Activated CD4-positive, alpha-beta T cell treated with anti-CD3 and anti-CD28 coated beads, Interleukin-2, amount 50 U/mL, for 4 hours (primary cell): ENCODE data around the gene FAXDC2.
"Not testable (repeated sequence)": the region's sequence is repeated elsewhere in the genome, so short reads cannot be mapped to it uniquely, and the experiment has no call there.

Experiments used
- DNase-seq, 2 experiments: peaks; one replicate each; pipeline ENCODE4 v3.0.0-alpha.2; 2020

The FAXDC2 gene

GRCh38 chr5:154860765-154861164 lies 10.4 kb upstream of the FAXDC2 start:
- no peak for DNase-seq

GRCh38 chr5:154860123-154860522 lies 9.7 kb upstream of the FAXDC2 start:
- no peak for DNase-seq

GRCh38 chr5:154858972-154859871 lies 8.8 kb upstream of the FAXDC2 start:
- DNase-seq = no peak

- DNase-seq = peak; percentile 97
Observed at GRCh38 chr5:154858297-154858971, 8.0 kb upstream of the FAXDC2 start, which contains the start of gene CNOT8. CNOT8 (plus strand) TSS chr5:154858627; CDS start chr5:154863279, 4,652 bp downstream.

GRCh38 chr5:154857530-154858296 lies 7.3 kb upstream of the FAXDC2 start:
- DNase-seq = peak; percentile 81 to 83

GRCh38 chr5:154851351-154851750 lies 948 bp upstream of the FAXDC2 start:
- no peak for DNase-seq

- DNase-seq = no peak
Observed at GRCh38 chr5:154849791-154850201, 607 bp downstream of the FAXDC2 start.

- no peak for DNase-seq
Observed at GRCh38 chr5:154849264-154849785, 1.1 kb downstream of the FAXDC2 start.

- DNase-seq = no peak
Observed at GRCh38 chr5:154844809-154845208, 5.6 kb downstream of the FAXDC2 start.

- no peak for DNase-seq
Observed at GRCh38 chr5:154842689-154843530, 7.5 kb downstream of the FAXDC2 start.

- no peak for DNase-seq
Observed at GRCh38 chr5:154841273-154841661, 9.1 kb downstream of the FAXDC2 start.

GRCh38 chr5:154840435-154841272 lies 9.7 kb downstream of the FAXDC2 start:
- DNase-seq = no peak

GRCh38 chr5:154837009-154837901 lies 13.1 kb downstream of the FAXDC2 start:
- no peak for DNase-seq

GRCh38 chr5:154836225-154836624 lies 14.2 kb downstream of the FAXDC2 start:
- DNase-seq = no peak

- DNase-seq = not testable (repeated sequence)
Observed at GRCh38 chr5:154835701-154836052, 14.7 kb downstream of the FAXDC2 start.

GRCh38 chr5:154834053-154834452 lies 16.4 kb downstream of the FAXDC2 start:
- DNase-seq = no peak

GRCh38 chr5:154832804-154833203 lies 17.6 kb downstream of the FAXDC2 start:
- not testable (repeated sequence) for DNase-seq

- no peak for DNase-seq
Observed at GRCh38 chr5:154831451-154831850, 19.0 kb downstream of the FAXDC2 start.

GRCh38 chr5:154830596-154830995 lies 19.8 kb downstream of the FAXDC2 start:
- DNase-seq = no peak

- no peak for DNase-seq
Observed at GRCh38 chr5:154830219-154830595, 20.2 kb downstream of the FAXDC2 start.
